Right lobe of liver (tissue), 6 donors: ENCODE results near the gene IKZF2. TPM values are rescaled to one million over a fixed set of nuclear protein-coding genes. Genes with fewer than 3 reads are reported as not detected.

Source experiments
- ATAC-seq, 4 donors: fragments of 200-7000 bp; cut with Tn5 transposase; one replicate each; pipeline ENCODE4 v1.9.1; 2020; ENCODE audit warnings: mild to moderate bottlenecking in 4 of 4, moderate library complexity in 4 of 4
- DNase-seq, 3 donors: peaks; one replicate each; pipeline ENCODE4 v3.0.0-alpha.2; 2020
- H3K27ac ChIP-seq, 3 donors: fragments of 200-600 bp; one replicate each; pipeline ENCODE4 v1.8.0; 2022
- H3K27me3 ChIP-seq, 2 donors: fragments of 200-600 bp; one replicate each; pipeline ENCODE4 v1.8.0; 2022
- H3K36me3 ChIP-seq, 4 donors: fragments of 200-600 bp; sonication (generic) in 1 of 4; one replicate each; pipeline versions ENCODE4 v1.5.1 to v1.8.0; 2017 to 2022; ENCODE audit warnings: control low read depth in 1 of 4
- H3K4me1 ChIP-seq, 4 donors: fragments of 200-600 bp; sonication (generic) in 1 of 4; one replicate each; pipeline versions ENCODE4 v1.5.1 to v1.8.0; 2017 to 2022; ENCODE audit warnings: control low read depth in 1 of 4
- H3K4me3 ChIP-seq, 3 donors: fragments of 200-600 bp; one replicate each; pipeline ENCODE4 v1.8.0; 2022
- H3K9me3 ChIP-seq, 4 donors: fragments of 200-600 bp; sonication (generic) in 1 of 4; one replicate each; pipeline versions ENCODE4 v1.5.1 to v1.8.0; 2017 to 2022; ENCODE audit warnings: control low read depth in 1 of 4
- CTCF ChIP-seq, 4 donors: fragments of 200-600 bp in 3 of 4; fragments of 450-650 bp in 1 of 4; IDR thresholded peaks; one replicate each; pipeline versions ENCODE4 v1.5.1 to v1.8.0; 2016 to 2022; ENCODE audit warnings: antibody characterized with exemption in 4 of 4, mild to moderate bottlenecking in 2 of 4
- POLR2A ChIP-seq: fragments of 450-650 bp; IDR thresholded peaks from one replicate; pipeline ENCODE4 v1.6.1; 2017; ENCODE audit warnings: antibody characterized with exemption, mild to moderate bottlenecking
- WGBS: methylation state at CpG from one replicate; pipeline ENCODE4 v1.1.6; 2018; ENCODE audit warnings: low coverage, low lambda C conversion rate; ENCODE audit not compliant: insufficient coverage; ENCODE audit errors: missing lambda C conversion rate; 5-methylcytosine and 5-hydroxymethylcytosine counted together
- intact Hi-C, 2 donors: fragments of 100-400 bp; cut with DNase I; formaldehyde crosslinking; loops; one replicate each; pipeline versions ENCODE4 v1.11.2 to v1.14.1; 2022
- long read RNA-seq: library from polyadenylated mRNA; unstranded; transcript quantifications from one replicate; pipeline ENCODE4 v2.0.0, GENCODE V29; 2019
- total RNA-seq, 6 experiments: library from RNA; depleted of rRNA in 2 of 6; stranded (reverse); fragments of >200 nt in 2 of 6; fragmentation: NEBNext Ultra II Directional in 3 of 6; extraction: Animal tissue kit (Norgen Biotek cat#: 25700) in 3 of 6; gene quantifications; one replicate each; pipeline versions ENCODE4 v1.1.0 to v1.2.4, GENCODE V29; 2016 to 2023
- donor health status: DM: no; HTN: yes; CAD: no.
- donor health status: DM: no; HTN: no; CAD: no.
- donor health status: DM: no; HTN: no; CAD: no.
- donor health status: DM: no; HTN: yes; CAD: no.
- donor health status: DM: no; HTN: yes; CAD: no.

IKZF2 gene
- 1 to 10 TPM; 1.1 to 4.1 (median 1.9) TPM for total RNA-seq
- long read RNA-seq, result 0 reads

GRCh38 chr2:213151437-213152064, at the start of gene IKZF2:
TSS of gene IKZF2 (minus strand) at chr2:213151612. CDS start at chr2:213148629, 2,983 bp downstream.
- WGBS, result 3% methylated on average over 5 of the region's 87 CpGs
- intact Hi-C loops, result loop anchor here in 1 of 2 donors (10.0 kb wide), 1 partner anchor 237 kb away; no protein-coding TSS in a partner anchor
- no peak for TF ChIP-seq CTCF (IDR thresholded peaks at IDR 0.05)
- TF ChIP-seq POLR2A, result peak; percentile 77
- Histone ChIP-seq H3K4me1 (peaks cover 0 to 16% (median 6%) of the 10 kb centered on the region in 4 donors), H3K9me3 (no peaks in the 10 kb centered on the region), H3K27ac (peak within 1 kb of the TSS; percentile 91 to 95 (median 92)), H3K36me3 (no peaks in the 10 kb centered on the region), H3K4me3 (peak within 1 kb of the TSS; percentile 76 to 81 (median 78)), H3K27me3 (no peaks in the 10 kb centered on the region)
- DNase-seq, result peak; percentile 87 to 91 (median 91)
- ATAC-seq, result peak; percentile 76 to 93 (median 90)

- H3K9me3 ChIP-seq, result no peaks in the 10 kb centered on the region
- intact Hi-C loops, result no loop called here
- H3K36me3 ChIP-seq, result no peaks in the 10 kb centered on the region
- no peak overlapping the region for H3K4me3 ChIP-seq
- H3K27ac ChIP-seq, result no peak overlapping the region
- no peak for TF ChIP-seq CTCF (IDR thresholded peaks at IDR 0.05)
- TF ChIP-seq POLR2A, result no peak
- H3K27me3 ChIP-seq, result no peaks in the 10 kb centered on the region
- ATAC-seq (no peak), DNase-seq (no peak)
- H3K4me1 ChIP-seq, result no peaks in the 10 kb centered on the region
Observed at GRCh38 chr2:213199871-213200270, 48.5 kb upstream of the IKZF2 start.

- DNase-seq, result no peak
Observed at GRCh38 chr2:213189001-213189899, 37.8 kb upstream of the IKZF2 start.

GRCh38 chr2:213188533-213188867, 37.1 kb upstream of the IKZF2 start:
- no peak overlapping the region for H3K27ac ChIP-seq
- ATAC-seq, result no peak

More at GRCh38 chr2:213189001-213189899, 37.8 kb upstream of the IKZF2 start:
- no peaks in the 10 kb centered on the region for H3K27me3 ChIP-seq
- no peak for TF ChIP-seq CTCF (IDR thresholded peaks at IDR 0.05)
- TF ChIP-seq POLR2A, result no peak
- no peak overlapping the region for H3K4me3 ChIP-seq
- no peaks in the 10 kb centered on the region for H3K36me3 ChIP-seq
- ATAC-seq, result no peak
- peaks cover 0 to 5% (median 0%) of the 10 kb centered on the region in 4 donors for H3K4me1 ChIP-seq
- 59% methylated on average over 16 of the region's 16 CpGs for whole genome bisulfite sequencing
- no peak overlapping the region for H3K27ac ChIP-seq
- intact Hi-C loops, result no loop called here
- H3K9me3 ChIP-seq, result no peaks in the 10 kb centered on the region

More at GRCh38 chr2:213188533-213188867, 37.1 kb upstream of the IKZF2 start:
- TF ChIP-seq POLR2A, result no peak
- no peak for TF ChIP-seq CTCF (IDR thresholded peaks at IDR 0.05)
- DNase-seq, result no peak
- intact Hi-C loops, result no loop called here
- Histone ChIP-seq H3K4me1 (peaks cover 0 to 5% (median 0%) of the 10 kb centered on the region in 4 donors), H3K4me3 (no peak overlapping the region), H3K27me3 (no peaks in the 10 kb centered on the region), H3K36me3 (no peaks in the 10 kb centered on the region), H3K9me3 (no peaks in the 10 kb centered on the region)
- 71% methylated on average over 2 of the region's 2 CpGs for WGBS
